ENCODE data around the gene CCDC68.

Gene CCDC68

DNA sequence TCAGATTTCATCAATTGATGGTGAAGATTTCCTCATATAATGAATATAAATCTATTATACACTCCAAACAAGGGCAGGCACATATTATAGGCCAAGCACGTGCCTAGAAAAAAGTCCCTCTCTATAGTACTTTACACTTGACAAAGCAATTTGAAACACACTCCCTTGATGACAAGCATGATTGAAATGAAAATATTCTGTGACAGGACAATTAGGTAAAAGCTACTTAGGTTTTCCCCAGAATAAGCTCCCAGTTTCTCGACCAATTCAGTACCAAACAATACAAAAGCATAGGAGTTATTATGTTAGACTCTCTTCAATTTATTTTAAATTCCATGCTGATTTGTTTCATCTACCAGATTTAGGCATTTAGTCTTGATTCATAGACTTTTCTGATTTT, 47.7 kb downstream of the CCDC68 start:
- DNase-seq (ENCODE audit: insufficient read length, low spot score) (no peak), FAIRE-seq (no peak)
- TF ChIP-seq POLR2A (IDR thresholded peaks at IDR 0.05; ENCODE audit: low read depth, low read length) (no peak), TAF1 (IDR thresholded peaks at IDR 0.05; ENCODE audit: low read depth, low read length) (no peak)

DNA sequence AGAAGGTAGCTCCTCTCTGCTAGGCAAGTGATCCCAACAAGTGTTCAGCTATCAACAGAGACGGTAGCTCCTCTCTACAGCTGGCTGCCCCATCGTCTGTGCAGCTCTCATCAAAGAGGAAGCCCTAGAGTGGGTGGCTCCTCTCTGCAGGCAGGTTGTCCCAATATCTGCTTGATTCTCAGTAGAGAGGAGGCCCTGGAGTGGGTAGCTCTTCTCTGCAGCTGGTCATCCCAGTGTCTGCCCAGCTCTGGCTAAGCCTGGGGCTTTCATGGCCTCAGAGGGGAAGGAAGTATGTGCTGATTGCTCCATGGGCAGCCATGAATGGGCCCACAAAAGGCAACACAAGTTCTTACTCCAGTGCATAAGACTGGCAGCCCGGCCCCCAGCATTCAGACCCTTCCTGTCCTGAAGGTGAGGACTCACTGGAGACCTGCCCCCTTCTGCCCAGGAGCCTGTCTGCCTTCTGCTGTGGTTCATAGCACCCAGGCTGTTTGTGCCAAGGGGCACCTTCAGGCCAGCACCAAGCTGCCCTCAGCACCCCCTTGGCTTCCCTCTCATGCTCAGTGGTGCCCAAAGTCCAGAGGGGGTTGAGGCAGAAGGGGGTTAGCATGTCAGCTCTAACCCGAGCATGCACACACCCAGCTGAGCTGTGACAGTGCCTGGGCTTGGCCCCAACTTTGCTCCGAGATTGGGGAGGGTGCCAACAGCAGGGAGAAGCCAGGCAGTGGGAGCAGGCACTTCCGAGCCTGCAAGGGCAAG, 48.9 kb downstream of the CCDC68 start:
- DNase-seq (ENCODE audit: insufficient read length, low spot score) = no peak
- no peak for FAIRE-seq
- no peak for TF ChIP-seq PAX5 (IDR thresholded peaks at IDR 0.05; ENCODE audit: insufficient read depth, low read length, severe bottlenecking)
- TF ChIP-seq POLR2A (IDR thresholded peaks at IDR 0.05; ENCODE audit: low read depth, low read length) = no peak
- no peak for TF ChIP-seq SPI1 (IDR thresholded peaks at IDR 0.05; ENCODE audit: low read depth, low read length)
- TF ChIP-seq TAF1 (IDR thresholded peaks at IDR 0.05; ENCODE audit: low read depth, low read length) = no peak
- no peak for TF ChIP-seq POLR2AphosphoS5 (IDR thresholded peaks at IDR 0.05; ENCODE audit: low read depth, low read length)
- TF ChIP-seq POU2F2 (IDR thresholded peaks at IDR 0.05; ENCODE audit: low read depth, low read length) = no peak

DNA sequence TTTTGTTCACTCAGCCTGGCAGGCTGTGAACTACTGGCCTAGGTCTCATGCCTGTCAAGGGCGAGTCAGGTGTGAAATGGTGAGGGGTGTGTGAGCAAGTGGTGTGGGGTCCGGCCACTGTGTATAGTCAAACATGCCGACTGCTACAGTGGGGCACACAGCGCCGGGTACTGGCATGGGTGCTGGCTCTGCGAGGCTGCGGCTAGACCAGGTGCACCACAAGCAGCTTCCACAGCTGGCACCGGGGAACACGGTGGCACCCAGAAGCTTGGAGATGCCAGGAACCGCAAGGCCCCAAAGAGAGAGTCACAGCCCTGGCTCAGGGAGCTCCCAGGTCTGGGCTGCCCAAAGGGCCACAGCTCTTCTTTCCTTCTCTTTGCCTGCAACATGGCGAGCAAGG, 49.7 kb downstream of the CCDC68 start:
- no peak for FAIRE-seq
- no peak for DNase-seq (ENCODE audit: insufficient read length, low spot score)
- no peak for TF ChIP-seq POLR2AphosphoS5 (IDR thresholded peaks at IDR 0.05; ENCODE audit: low read depth, low read length)
- TF ChIP-seq SPI1 (IDR thresholded peaks at IDR 0.05; ENCODE audit: low read depth, low read length) = no peak
- no peak for TF ChIP-seq PAX5 (IDR thresholded peaks at IDR 0.05; ENCODE audit: insufficient read depth, low read length, severe bottlenecking)
- no peak for TF ChIP-seq POU2F2 (IDR thresholded peaks at IDR 0.05; ENCODE audit: low read depth, low read length)
- TF ChIP-seq POLR2A (IDR thresholded peaks at IDR 0.05; ENCODE audit: low read depth, low read length) = no peak
- TF ChIP-seq TAF1 (IDR thresholded peaks at IDR 0.05; ENCODE audit: low read depth, low read length) = no peak

DNA sequence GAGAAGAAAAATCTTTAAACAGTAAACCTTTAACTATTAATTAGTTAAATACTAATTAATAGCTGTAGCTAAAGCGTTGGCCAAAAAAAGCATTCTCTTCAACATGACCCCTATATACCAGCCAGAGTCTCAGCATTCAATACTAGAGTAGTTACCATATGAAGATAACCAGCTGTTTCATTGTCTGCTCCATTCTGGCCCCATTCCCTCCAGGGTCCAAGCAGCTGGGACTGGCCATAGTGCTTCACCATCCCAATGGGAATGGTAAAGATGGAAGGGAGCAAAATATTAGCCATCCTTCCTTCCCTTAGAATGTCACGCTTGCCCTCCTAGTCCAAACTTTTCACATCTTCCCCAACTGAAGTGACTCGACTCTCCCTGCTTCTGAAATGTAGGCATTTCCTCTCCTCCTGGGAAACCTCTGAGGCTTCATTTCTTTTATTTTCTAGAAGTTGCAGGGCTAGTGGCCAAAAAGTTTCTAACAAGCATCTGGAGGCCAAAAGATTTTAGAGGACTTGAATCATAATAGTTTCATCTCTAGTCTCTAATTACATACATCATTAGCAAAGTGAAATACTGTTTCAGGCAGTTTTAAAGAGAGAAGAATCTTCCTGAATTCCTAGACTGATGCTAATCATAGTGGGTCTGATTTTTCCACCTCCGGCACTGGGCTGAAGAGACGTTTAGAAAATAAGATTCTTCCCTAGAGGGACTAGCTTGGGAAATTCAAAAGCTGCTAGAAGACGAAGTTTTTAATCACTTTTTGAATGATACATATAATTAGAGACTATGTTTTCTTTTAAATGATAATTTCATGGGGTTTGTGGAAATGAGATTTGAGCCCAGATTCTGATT, 52.7 kb downstream of the CCDC68 start:
- no peak for DNase-seq (ENCODE audit: insufficient read length, low spot score)
- TF ChIP-seq SPI1 (IDR thresholded peaks at IDR 0.05; ENCODE audit: low read depth, low read length) (no peak), POU2F2 (IDR thresholded peaks at IDR 0.05; ENCODE audit: low read depth, low read length) (no peak), POLR2AphosphoS5 (IDR thresholded peaks at IDR 0.05; ENCODE audit: low read depth, low read length) (no peak)
- no peak for FAIRE-seq

DNA sequence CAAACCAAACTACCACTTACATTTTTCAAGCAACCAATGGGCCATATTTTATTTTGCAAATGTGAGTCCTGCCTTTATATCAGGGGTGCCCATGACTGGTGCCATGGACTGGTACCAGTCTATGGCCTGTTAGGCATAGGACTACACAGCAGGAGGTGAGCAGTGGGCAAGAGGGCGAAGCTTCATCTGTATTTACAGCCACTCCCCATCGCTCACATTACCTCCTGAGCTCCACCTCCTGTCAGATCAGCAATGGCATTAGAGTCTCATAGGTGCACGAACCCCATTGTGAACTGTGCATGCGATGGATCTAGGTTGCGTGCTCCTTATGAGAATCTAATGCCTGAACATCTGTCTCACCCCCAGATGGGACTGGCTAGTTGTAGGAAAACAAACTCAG, 53.6 kb downstream of the CCDC68 start:
- TF ChIP-seq PAX5 (IDR thresholded peaks at IDR 0.05; ENCODE audit: insufficient read depth, low read length, severe bottlenecking) (no peak), POLR2AphosphoS5 (IDR thresholded peaks at IDR 0.05; ENCODE audit: low read depth, low read length) (no peak), POU2F2 (IDR thresholded peaks at IDR 0.05; ENCODE audit: low read depth, low read length) (no peak), POLR2A (IDR thresholded peaks at IDR 0.05; ENCODE audit: low read depth, low read length) (no peak), TAF1 (IDR thresholded peaks at IDR 0.05; ENCODE audit: low read depth, low read length) (no peak), SPI1 (IDR thresholded peaks at IDR 0.05; ENCODE audit: low read depth, low read length) (no peak)
- FAIRE-seq (no peak), DNase-seq (ENCODE audit: insufficient read length, low spot score) (no peak)

DNA sequence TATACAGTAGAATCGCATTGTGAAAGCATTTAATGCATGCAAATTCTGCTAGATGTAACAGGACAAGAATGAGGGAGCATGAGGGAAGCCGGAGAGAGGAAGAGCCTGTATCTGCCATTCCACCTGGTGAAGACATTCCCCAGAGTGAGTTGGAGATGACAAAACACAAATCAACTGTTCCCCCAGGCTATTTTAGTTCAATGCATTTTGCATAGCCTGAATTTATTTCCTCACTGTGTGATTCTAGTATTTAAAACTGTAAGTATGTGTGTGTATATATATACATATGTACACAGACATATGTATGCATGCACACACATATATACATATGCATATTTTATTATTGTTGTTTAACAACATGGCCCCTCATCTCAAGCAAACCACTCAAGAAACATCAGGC, 54.7 kb downstream of the CCDC68 start:
- TF ChIP-seq POU2F2 (IDR thresholded peaks at IDR 0.05; ENCODE audit: low read depth, low read length) (no peak), TAF1 (IDR thresholded peaks at IDR 0.05; ENCODE audit: low read depth, low read length) (no peak), POLR2A (IDR thresholded peaks at IDR 0.05; ENCODE audit: low read depth, low read length) (no peak), PAX5 (IDR thresholded peaks at IDR 0.05; ENCODE audit: insufficient read depth, low read length, severe bottlenecking) (no peak), POLR2AphosphoS5 (IDR thresholded peaks at IDR 0.05; ENCODE audit: low read depth, low read length) (no peak), SPI1 (IDR thresholded peaks at IDR 0.05; ENCODE audit: low read depth, low read length) (no peak)
- DNase-seq (ENCODE audit: insufficient read length, low spot score) (no peak), FAIRE-seq (no peak)

DNA sequence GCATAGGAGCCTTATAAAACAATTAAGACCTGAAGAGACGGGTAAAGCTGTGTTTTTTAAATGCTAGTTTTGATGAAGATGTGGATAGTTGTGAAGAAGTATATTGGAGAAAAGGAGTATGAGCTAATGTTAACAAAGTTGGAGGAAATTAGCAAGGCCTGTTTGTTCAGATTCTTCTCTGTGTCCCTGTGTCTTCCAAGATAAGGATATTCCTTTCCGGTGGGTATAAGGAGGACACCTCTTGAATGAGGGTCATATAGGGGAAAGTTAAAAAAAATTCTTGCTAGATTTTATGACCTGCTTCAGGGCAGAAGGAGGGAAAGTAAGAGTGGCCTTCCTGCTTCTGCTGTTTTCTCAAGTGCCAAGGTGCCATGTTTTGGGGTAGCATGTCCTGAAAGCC, 59.0 kb downstream of the CCDC68 start:
- DNase-seq (ENCODE audit: insufficient read length, low spot score) (no peak), FAIRE-seq (no peak)
- TF ChIP-seq SPI1 (IDR thresholded peaks at IDR 0.05; ENCODE audit: low read depth, low read length) = no peak
- TF ChIP-seq POLR2A (IDR thresholded peaks at IDR 0.05; ENCODE audit: low read depth, low read length) = no peak
- TF ChIP-seq POU2F2 (IDR thresholded peaks at IDR 0.05; ENCODE audit: low read depth, low read length) = no peak
- no peak for TF ChIP-seq POLR2AphosphoS5 (IDR thresholded peaks at IDR 0.05; ENCODE audit: low read depth, low read length)
- TF ChIP-seq PAX5 (IDR thresholded peaks at IDR 0.05; ENCODE audit: insufficient read depth, low read length, severe bottlenecking) = no peak
- no peak for TF ChIP-seq TAF1 (IDR thresholded peaks at IDR 0.05; ENCODE audit: low read depth, low read length)

DNA sequence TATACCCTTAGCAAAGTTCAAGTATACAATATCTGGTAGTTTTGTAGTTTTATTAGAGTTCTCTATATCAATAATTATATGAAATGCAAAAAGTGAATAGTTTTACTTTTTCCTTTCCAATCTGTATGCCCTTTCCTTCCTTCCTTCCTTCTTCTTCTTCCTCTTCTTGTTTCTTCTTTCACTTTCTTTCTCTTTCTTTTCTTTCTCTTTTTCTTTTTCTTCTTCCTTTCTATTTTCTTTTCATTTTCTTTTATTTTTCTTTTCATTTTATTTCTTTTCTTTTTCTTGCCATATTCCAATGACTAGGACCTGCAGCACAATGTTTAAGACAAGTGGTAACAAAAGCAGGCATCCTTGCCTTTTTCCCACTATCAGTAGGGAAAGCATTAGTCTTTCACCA, 59.8 kb downstream of the CCDC68 start:
- no peak for TF ChIP-seq POLR2A (IDR thresholded peaks at IDR 0.05; ENCODE audit: low read depth, low read length)
- TF ChIP-seq POU2F2 (IDR thresholded peaks at IDR 0.05; ENCODE audit: low read depth, low read length) = no peak
- TF ChIP-seq TAF1 (IDR thresholded peaks at IDR 0.05; ENCODE audit: low read depth, low read length) = no peak
- FAIRE-seq = no peak
- no peak for DNase-seq (ENCODE audit: insufficient read length, low spot score)

DNA sequence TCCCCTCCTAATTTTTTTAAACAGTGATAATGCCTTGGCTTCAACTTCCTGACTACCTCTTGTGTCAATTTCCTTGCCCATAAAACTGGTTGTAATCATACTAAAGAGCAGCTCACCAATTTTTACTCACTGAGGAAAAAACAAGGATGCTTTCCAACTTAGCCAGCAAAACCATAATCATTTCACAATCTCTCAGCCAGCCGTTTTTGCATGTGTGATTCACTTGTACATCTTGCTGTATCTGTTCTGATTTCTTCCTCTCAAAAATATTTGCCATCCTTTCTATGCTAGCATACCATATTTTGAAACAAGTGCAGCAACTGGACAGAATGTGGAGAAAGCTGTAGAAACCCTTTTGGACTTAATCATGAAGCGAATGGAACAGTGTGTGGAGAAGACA, 70.3 kb downstream of the CCDC68 start:
- DNase-seq (ENCODE audit: insufficient read length, low spot score) (no peak), FAIRE-seq (no peak)

More for the DNA sequence above, 70.3 kb downstream of the CCDC68 start:
- TF ChIP-seq POU2F2 (IDR thresholded peaks at IDR 0.05; ENCODE audit: low read depth, low read length) (no peak), SPI1 (IDR thresholded peaks at IDR 0.05; ENCODE audit: low read depth, low read length) (no peak), TAF1 (IDR thresholded peaks at IDR 0.05; ENCODE audit: low read depth, low read length) (no peak), POLR2A (IDR thresholded peaks at IDR 0.05; ENCODE audit: low read depth, low read length) (no peak), PAX5 (IDR thresholded peaks at IDR 0.05; ENCODE audit: insufficient read depth, low read length, severe bottlenecking) (no peak), POLR2AphosphoS5 (IDR thresholded peaks at IDR 0.05; ENCODE audit: low read depth, low read length) (no peak)
